GM12874 (cell line): ENCODE results near the gene PPP1R18.

Experiments
- TF ChIP-seq, protein P1 (sequence below): IDR thresholded peaks from 2 replicates; pipeline ENCODE4 v1.5.1; 2011; ENCODE audit warnings: low read depth, mild to moderate bottlenecking, control low read depth, low read length, moderate library complexity; ENCODE audit not compliant: insufficient read depth

PPP1R18 gene

DNA sequence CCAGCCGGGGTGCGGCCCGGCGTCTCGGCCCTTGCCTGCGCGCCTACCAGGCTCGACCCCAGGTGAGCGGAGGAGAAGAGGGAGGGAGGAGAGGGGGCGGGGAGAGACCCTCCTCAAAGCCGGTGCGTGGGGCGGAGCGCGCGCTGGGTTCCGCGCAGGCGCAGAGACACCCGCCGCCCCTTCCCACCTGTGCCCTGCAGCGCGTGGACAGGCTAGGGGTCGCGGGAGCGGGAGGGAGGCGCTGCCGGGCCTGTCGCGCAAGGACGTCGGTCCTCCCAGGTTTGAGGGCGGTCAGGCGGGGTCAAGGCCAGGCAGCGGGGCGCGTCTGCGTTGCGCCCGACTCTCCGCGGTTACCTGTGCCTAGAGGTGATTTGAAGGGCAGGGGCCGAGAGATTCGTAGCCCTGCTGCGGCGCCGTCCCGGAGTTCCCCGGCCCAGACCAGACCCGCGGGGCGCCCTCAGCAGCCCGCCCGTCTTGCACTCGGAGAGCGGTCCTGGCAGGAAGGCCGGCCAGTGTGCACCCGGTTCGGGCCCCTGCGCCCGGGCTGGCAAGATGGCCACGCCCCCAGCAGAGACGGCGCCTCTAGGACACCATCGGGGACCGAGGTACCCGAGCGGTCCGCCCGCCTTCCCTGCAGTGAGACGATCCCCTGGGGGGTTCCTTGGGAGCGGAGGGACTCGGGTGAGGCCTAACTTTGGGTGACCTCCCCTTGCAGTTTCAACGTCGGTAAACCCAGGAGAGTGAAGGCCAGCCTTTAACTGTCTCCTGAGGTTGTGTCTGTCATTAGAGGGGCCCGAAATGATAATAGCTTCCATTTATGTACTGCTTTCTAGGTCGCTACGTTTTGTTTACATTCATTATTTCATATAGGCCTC, 39.0 kb downstream of the PPP1R18 start:
- TF ChIP-seq, protein P1, sequence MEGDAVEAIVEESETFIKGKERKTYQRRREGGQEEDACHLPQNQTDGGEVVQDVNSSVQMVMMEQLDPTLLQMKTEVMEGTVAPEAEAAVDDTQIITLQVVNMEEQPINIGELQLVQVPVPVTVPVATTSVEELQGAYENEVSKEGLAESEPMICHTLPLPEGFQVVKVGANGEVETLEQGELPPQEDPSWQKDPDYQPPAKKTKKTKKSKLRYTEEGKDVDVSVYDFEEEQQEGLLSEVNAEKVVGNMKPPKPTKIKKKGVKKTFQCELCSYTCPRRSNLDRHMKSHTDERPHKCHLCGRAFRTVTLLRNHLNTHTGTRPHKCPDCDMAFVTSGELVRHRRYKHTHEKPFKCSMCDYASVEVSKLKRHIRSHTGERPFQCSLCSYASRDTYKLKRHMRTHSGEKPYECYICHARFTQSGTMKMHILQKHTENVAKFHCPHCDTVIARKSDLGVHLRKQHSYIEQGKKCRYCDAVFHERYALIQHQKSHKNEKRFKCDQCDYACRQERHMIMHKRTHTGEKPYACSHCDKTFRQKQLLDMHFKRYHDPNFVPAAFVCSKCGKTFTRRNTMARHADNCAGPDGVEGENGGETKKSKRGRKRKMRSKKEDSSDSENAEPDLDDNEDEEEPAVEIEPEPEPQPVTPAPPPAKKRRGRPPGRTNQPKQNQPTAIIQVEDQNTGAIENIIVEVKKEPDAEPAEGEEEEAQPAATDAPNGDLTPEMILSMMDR, result no peak

DNA sequence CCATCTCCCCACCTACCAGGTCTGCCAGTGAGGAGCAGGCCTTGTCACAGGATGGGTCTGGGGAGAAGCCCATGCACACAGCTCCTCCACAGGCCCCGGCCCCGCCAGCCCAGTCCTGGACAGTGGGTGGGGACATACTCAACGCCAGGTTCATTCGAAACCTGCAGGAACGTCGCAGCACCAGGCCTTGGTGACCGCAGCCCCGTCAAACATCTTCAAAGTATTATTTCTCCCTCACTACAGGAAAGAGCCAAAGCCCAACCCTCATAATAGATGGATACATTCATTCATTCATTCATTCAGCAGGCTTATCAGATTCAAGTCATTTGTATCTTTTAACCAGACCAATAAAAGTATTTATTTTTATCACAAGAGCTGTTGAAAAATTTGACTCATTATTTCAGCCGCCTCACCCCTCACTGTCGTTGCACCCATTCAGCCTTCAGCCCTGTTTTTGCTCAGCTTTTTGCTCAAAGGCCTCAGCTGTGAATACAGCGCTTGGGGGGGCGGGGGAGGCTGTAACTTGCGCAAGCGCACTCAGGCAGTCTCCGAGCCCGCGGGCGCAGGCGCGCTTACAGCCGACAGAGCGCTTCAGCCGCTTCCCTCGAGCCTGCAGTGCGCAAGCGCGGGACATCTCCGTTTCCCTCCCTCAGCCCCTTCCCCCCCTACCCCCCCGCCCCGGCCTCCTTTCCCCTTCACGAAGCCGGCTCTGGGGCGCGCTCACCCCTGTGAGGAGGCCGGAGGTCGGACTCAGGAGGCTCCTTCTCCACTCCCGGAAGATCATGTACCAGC, 39.8 kb downstream of the PPP1R18 start, which contains the start of gene C6orf136:
C6orf136 (plus strand) TSS at position 684 of the 792 bp plus-strand sequence; CDS start at position 783, 99 bp downstream.
- TF ChIP-seq, protein P1, result no peak

DNA sequence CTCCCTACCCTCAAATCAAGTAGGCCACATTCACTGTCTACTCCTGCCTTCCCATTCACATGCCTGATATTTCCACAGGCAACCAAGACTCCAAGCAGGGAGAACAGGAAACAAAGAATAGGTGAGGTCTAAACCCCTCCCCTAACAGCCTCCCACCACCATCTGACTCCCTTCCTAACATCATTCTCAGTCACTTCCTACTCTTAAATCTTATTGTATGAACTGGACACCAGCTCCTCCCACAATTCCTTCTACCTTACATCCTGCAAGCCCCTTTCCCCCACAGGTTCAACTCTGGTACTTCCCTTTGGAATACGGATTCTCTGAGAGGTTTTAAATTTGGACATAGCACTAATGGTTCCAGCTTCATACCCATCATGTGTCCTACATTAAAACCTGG, 40.5 kb downstream of the PPP1R18 start:
- TF ChIP-seq, protein P1, result no peak

DNA sequence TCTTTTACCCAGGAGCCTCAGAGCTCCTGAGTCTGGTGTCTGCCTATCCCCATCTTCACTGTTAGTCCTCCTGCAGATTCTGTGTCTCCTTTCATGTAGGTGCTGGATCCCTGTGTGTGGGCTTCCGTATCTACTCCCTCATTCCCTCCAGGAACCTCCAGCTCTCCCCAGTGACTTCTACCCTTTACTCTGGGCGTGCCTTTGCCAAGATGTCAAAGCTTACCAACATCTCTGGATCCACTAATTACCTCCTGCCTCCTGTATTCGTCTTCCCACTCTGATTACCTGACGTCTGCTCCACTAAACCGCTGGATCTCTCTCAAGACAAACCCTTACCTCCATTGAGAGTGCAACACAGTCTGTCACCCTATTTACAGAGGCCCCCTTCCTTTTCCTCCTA, 41.7 kb downstream of the PPP1R18 start:
- TF ChIP-seq, protein P1, result no peak

DNA sequence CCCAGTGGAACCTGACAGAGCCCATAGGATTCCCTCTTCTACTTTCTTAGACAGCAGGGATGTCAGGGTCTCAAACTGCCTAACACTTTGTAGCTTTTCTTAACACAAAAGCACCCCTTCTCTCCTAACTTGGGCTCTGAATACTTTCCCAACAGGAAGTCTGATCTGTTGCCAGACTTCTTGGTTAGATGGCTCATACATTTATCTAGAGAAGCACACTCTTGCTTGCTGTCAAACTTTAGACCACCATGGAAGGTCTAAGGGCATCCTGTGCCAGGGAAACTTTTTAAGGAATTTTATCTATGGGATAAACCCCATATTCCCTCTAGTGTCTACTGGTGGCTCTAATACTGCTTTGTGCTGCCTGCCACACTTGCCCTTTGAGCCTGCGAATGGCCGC, 42.8 kb downstream of the PPP1R18 start:
- TF ChIP-seq, protein P1, result no peak

DNA sequence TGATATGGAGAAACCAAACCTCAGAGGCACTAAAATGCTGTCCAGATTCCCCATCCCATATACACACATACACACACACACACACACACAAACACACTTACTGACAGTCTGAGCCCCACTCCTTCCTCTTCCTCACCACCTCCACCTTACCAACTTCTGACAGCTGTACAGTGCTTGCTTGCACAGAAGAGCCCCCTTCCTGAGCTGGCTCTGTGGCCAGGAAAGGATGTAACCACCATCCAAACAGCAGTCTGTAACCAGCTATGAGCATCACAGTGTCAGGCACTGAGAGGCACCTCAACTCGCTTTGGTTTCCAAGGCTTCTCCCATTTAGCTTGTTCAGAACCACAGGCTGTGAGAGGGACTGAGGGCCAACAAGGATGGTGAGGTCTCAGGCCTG, 45.4 kb downstream of the PPP1R18 start:
- TF ChIP-seq, protein P1, result no peak

DNA sequence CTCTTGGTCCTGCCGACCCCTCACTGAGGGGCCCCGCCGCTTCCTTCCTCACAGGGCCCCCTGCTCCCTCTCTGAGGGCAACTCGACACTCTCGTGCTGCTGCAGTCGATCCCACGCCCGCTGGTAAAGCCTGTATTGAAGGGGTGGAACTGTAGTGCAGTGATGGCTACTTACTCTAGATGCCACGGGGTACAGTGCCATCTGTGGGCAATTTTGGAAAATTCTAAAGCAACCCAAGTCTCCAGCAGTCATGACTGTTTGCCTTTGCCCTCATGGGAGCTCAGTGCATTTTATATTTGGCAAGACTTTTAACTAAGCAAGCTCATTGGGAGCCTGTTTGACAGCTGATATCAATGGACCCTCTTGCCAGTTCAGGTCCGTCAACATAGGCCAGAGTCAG, 46.0 kb downstream of the PPP1R18 start:
- TF ChIP-seq, protein P1, result no peak
